A549 (cell line): ENCODE measurements around the gene PLCH1.

Experiments used
- EP300 ChIP-seq, 2 experiments: fragments of >200 bp; sonication (Bioruptor Twin); formaldehyde crosslinking; IDR thresholded peaks; 2 replicates in 1 of 2; 3 replicates in 1 of 2; pipeline ENCODE4 v1.6.1; 2016 to 2017
- PHF8 ChIP-seq: fragments of 200-600 bp; sonication (generic); IDR thresholded peaks from 2 replicates; pipeline ENCODE4 v1.6.1; 2016; ENCODE audit warnings: low read depth, mild to moderate bottlenecking, antibody characterized with exemption, moderate library complexity, borderline replicate concordance
- POLR2A ChIP-seq: IDR thresholded peaks from 2 replicates; pipeline ENCODE4 v1.6.1; 2012; ENCODE audit warnings: mild to moderate bottlenecking, low read length
- TF ChIP-seq, protein P1 (sequence below): fragments of >200 bp; sonication (Bioruptor Twin); formaldehyde crosslinking; IDR thresholded peaks from 3 replicates; pipeline ENCODE4 v1.5.1; 2016

DNA sequence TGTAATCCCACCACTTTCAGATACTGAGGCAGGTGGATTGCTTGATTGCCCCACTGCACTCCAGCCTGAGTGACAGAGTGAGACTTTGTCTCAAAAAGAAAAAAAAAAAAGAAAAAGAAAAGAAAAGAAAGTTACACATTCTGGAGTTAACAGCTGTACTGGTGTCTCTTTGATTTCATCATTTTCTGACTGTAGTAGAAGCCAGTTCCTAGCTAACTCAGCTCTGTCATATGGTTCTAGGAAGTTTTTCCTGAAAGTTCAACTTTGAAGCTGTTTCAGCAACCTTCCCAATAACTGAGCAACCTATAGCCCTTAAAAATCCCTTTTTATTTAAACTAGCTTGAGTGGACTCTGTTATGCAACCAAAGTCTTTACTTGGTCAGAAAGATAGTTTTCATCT lies 346.8 kb downstream of the PLCH1 start:
- no peak for TF ChIP-seq POLR2A
- TF ChIP-seq, protein P1, sequence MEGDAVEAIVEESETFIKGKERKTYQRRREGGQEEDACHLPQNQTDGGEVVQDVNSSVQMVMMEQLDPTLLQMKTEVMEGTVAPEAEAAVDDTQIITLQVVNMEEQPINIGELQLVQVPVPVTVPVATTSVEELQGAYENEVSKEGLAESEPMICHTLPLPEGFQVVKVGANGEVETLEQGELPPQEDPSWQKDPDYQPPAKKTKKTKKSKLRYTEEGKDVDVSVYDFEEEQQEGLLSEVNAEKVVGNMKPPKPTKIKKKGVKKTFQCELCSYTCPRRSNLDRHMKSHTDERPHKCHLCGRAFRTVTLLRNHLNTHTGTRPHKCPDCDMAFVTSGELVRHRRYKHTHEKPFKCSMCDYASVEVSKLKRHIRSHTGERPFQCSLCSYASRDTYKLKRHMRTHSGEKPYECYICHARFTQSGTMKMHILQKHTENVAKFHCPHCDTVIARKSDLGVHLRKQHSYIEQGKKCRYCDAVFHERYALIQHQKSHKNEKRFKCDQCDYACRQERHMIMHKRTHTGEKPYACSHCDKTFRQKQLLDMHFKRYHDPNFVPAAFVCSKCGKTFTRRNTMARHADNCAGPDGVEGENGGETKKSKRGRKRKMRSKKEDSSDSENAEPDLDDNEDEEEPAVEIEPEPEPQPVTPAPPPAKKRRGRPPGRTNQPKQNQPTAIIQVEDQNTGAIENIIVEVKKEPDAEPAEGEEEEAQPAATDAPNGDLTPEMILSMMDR = no peak
- no peak for TF ChIP-seq PHF8
- TF ChIP-seq EP300 (IDR thresholded peaks at IDR 0.05) = no peak
